Activated B cell treated with CpG ODN at 0.5 μM for 24 hours (primary cell): ENCODE data around the gene DNASE1L2. TPM values are rescaled to one million over a fixed set of nuclear protein-coding genes. Genes with fewer than 3 reads are reported as not detected.

Experiments used
- ATAC-seq: fragments of 200-7000 bp; cut with Tn5 transposase; one replicate; pipeline ENCODE4 v1.10.0; 2021; ENCODE audit warnings: low read depth, mild to moderate bottlenecking, moderate library complexity
- CTCF ChIA-PET: fragments of 350-600 bp; sonication (Branson Sonifier 250); formaldehyde crosslinking; loops from one replicate; lab custom pipeline; 2021; ENCODE audit warnings: antibody characterized with exemption; lab: Charles Lee
- POLR2A ChIA-PET: fragments of 350-600 bp; sonication (Branson Sonifier 250); formaldehyde crosslinking; loops from one replicate; lab custom pipeline; 2021; ENCODE audit warnings: antibody characterized with exemption; lab: Charles Lee
- DNase-seq: peaks from one replicate; pipeline ENCODE4 v3.0.0; 2022
- H3K27ac Mint-ChIP-seq: one replicate; pipeline ENCODE4 v1.8.0; 2020; ENCODE audit warnings: mixed read lengths
- H3K27me3 Mint-ChIP-seq: one replicate; pipeline ENCODE4 v1.8.0; 2021; ENCODE audit warnings: mixed read lengths
- H3K36me3 Mint-ChIP-seq: one replicate; pipeline ENCODE4 v1.8.0; 2021; ENCODE audit warnings: low read depth, mixed read lengths
- H3K4me1 Mint-ChIP-seq: one replicate; pipeline ENCODE4 v1.8.0; 2021; ENCODE audit warnings: mixed read lengths
- H3K4me3 Mint-ChIP-seq: one replicate; pipeline ENCODE4 v1.8.0; 2020; ENCODE audit warnings: mild to moderate bottlenecking, mixed read lengths
- H3K9me3 Mint-ChIP-seq: one replicate; pipeline ENCODE4 v1.8.0; 2020; ENCODE audit warnings: mixed read lengths
- intact Hi-C: fragments of 100-400 bp; cut with micrococcal nuclease; formaldehyde crosslinking; loops from one replicate; pipeline ENCODE4 v1.15.1; 2024
- total RNA-seq: library from RNA; stranded (reverse); gene quantifications from 2 replicates; pipeline ENCODE4 v1.2.3, GENCODE V29; 2022
- TF ChIP-seq, protein P1 (sequence below): fragments of 200-600 bp; IDR thresholded peaks from one replicate; pipeline ENCODE4 v1.8.0; 2022; ENCODE audit warnings: antibody characterized with exemption, mild to moderate bottlenecking

Gene DNASE1L2
- total RNA-seq, 1 donor from 2014 or later, result 1.3 TPM

DNA sequence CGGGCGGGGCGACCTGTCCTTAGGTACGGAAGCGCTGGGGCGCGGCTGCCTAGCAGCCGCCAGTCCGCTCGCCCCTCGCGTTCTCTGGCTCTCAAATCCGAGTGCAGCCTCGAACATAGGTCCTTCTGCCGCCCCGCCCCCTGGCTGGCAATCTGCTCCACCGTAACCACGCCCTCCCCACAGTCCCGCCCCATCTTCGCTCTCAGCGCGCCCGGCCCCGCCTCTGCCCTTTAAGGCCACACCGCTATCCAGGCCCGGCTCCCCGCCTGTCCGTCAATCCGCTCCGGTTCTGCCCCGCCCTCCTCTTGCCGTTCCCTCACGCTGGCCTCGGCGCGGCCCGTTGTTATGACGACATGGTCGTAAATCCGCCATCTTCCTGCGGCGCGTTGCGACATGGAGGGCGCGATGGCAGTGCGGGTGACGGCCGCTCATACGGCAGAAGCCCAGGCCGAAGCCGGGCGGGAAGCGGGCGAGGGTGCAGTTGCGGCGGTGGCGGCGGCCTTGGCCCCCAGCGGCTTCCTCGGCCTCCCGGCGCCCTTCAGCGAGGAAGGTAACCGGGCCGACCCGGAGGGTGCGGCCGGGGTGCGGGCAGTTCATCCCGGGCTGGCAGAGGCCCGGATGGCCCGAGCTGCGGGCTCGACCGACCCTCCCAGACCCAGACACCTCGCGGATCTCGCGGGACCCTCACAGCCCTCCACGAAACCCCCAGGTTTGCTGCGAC is 12.9 kb upstream of the DNASE1L2 start, which contains the start of gene E4F1:
Gene E4F1, plus strand, starts transcription at position 371 of the 721 bp plus-strand sequence. Its CDS starts 23 bp downstream, at position 394.
- Mint-ChIP-seq H3K4me1 (peaks cover 20% of the 10 kb centered on the region), H3K36me3 (peaks cover 12% of the 10 kb centered on the region), H3K27me3 (no peaks in the 10 kb centered on the region), H3K27ac (peak within 1 kb of the TSS; percentile 59), H3K4me3 (peak within 1 kb of the TSS; percentile 81), H3K9me3 (no peaks in the 10 kb centered on the region)
- intact Hi-C loops, result loop anchor here (1.0 to 10.0 kb wide), 7 partner anchors 8 to 237 kb away; partner anchors contain the start of genes CCNF, ECI1, MLST8 and RNPS1
- TF ChIP-seq, protein P1, sequence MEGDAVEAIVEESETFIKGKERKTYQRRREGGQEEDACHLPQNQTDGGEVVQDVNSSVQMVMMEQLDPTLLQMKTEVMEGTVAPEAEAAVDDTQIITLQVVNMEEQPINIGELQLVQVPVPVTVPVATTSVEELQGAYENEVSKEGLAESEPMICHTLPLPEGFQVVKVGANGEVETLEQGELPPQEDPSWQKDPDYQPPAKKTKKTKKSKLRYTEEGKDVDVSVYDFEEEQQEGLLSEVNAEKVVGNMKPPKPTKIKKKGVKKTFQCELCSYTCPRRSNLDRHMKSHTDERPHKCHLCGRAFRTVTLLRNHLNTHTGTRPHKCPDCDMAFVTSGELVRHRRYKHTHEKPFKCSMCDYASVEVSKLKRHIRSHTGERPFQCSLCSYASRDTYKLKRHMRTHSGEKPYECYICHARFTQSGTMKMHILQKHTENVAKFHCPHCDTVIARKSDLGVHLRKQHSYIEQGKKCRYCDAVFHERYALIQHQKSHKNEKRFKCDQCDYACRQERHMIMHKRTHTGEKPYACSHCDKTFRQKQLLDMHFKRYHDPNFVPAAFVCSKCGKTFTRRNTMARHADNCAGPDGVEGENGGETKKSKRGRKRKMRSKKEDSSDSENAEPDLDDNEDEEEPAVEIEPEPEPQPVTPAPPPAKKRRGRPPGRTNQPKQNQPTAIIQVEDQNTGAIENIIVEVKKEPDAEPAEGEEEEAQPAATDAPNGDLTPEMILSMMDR, result no peak
- ATAC-seq, result peak; percentile 98
- DNase-seq, result peak; percentile 98
- POLR2A ChIA-PET, result interaction anchor here (1.2 to 1.9 kb wide), 3 partner anchors 28 to 68 kb away, joined by 4 to 10 read pairs (median 5); partner anchors contain the start of genes ECI1 and TRAF7
- CTCF ChIA-PET, result no interaction called here

DNA sequence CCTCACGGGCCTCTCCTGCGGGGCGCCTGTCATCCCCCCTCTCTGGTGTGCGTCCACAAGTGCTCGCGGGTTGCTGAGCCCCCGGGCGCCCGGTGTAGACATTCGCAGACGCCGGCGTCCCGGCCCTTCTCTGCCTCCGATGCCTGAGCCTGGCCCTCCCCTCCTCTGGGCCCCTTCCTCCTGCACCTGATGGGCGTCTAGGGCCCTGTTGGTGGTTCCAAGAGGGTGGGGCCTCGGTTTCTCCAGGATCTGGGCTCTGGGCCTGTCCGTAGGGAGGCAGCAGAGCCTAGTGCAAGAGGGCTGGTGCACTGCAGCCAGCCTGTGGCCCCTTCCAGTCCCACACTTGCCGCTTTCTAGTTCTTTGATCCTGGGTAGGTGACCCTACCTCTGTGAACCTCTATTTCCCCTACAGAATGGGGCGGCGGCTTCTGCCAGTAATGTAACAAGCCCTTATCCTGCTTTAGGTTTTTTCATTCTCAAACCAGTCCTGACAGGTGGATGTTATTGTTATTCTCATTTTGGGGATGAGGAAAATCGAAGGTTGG is 12.2 kb upstream of the DNASE1L2 start:
- Mint-ChIP-seq H3K36me3 (peaks cover 16% of the 10 kb centered on the region), H3K27me3 (no peaks in the 10 kb centered on the region), H3K27ac (peak overlapping the region; percentile 59), H3K4me3 (peak overlapping the region; percentile 81), H3K4me1 (peaks cover 20% of the 10 kb centered on the region), H3K9me3 (no peaks in the 10 kb centered on the region)
- DNase-seq, result no peak
- CTCF ChIA-PET, result no interaction called here
- ATAC-seq, result peak; percentile 1
- POLR2A ChIA-PET, result interaction anchor here (1.4 to 1.9 kb wide), 2 partner anchors 27 to 69 kb away, joined by 5 to 10 read pairs; partner anchors contain the start of genes ECI1 and TRAF7
- intact Hi-C loops, result loop anchor here (1.0 to 10.0 kb wide), 7 partner anchors 9 to 236 kb away; partner anchors contain the start of genes CCNF, ECI1, MLST8 and RNPS1
- TF ChIP-seq, protein P1, result no peak

DNA sequence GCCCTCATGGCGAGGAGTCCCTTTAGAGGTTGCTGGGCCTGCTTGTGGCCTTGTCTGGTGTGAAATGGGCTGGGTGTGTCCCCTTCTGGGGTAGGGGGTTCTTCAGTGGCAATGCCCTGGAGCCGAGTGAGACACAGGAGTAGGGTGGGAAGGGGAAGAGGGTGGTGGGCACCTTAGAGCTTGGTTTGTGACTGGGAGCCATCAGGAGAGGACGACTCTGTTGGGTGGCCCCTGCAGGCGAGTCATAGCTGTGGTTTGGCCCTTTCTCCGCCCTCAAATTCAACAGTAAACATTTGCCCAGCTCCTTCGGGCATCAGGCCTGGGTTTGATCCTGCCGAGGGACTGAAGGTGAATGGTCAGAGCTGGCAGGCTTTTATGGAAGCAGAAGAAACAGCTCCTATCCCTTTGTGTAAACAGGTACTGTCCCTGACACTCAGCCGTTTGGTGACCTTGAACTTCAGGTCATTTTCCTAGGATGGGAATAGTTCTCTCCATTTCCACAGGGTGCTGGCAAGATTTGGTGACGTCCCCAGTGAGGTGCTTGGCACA is 9.9 kb upstream of the DNASE1L2 start:
- TF ChIP-seq, protein P1, result no peak
- DNase-seq (no peak), ATAC-seq (no peak)
- Mint-ChIP-seq H3K4me3 (no peak overlapping the region), H3K27ac (no peak overlapping the region), H3K4me1 (peaks cover 20% of the 10 kb centered on the region), H3K36me3 (peaks cover 28% of the 10 kb centered on the region), H3K27me3 (no peaks in the 10 kb centered on the region), H3K9me3 (no peaks in the 10 kb centered on the region)
- ChIA-PET POLR2A (interaction anchor here (0.6 to 2.2 kb wide), 5 partner anchors 13 to 225 kb away, joined by 3 to 10 read pairs (median 3); partner anchors contain the start of genes ECI1 and TRAF7), CTCF (no interaction called here)
- intact Hi-C loops, result loop anchor here (10.0 kb wide), 1 partner anchor 198 kb away; the partner anchor contains the start of gene CCNF

DNA sequence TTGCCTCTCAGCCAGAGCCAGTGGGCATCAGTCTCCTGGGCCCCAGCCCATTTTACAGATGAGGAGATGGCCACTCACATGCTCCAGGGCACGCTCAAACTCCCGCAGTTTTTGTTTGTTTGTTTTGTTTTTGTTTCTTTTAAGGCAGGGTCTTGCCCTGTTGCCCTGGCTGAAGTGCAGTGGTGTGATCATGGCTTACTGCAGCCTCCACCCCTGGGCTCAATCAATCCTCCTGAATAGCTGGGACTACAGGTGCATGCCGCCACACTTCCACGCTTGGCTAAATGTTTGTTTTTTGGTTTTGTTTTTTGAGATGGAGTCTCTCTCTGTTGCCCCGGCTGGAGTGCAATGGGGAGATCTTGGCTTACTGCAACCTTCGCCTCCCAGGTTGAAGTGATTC is 9.3 kb upstream of the DNASE1L2 start:
- Mint-ChIP-seq H3K9me3 (no peaks in the 10 kb centered on the region), H3K27ac (no peak overlapping the region), H3K4me1 (peaks cover 20% of the 10 kb centered on the region), H3K4me3 (no peak overlapping the region), H3K27me3 (no peaks in the 10 kb centered on the region), H3K36me3 (peaks cover 33% of the 10 kb centered on the region)
- ATAC-seq (no peak), DNase-seq (no peak)
- ChIA-PET POLR2A (interaction anchor here (1.0 to 2.2 kb wide), 3 partner anchors 12 to 71 kb away, joined by 3 to 8 read pairs (median 3); partner anchors contain the start of genes ECI1 and TRAF7), CTCF (no interaction called here)
- TF ChIP-seq, protein P1, result no peak
- intact Hi-C loops, result loop anchor here (10.0 kb wide), 1 partner anchor 198 kb away; the partner anchor contains the start of gene CCNF
